Measurements from ENCODE around the gene FNBP1L.

Gene FNBP1L

GRCh38 chr1:93526431-93526830 lies 78.5 kb downstream of the FNBP1L start:
- peaks cover 80% of the 10 kb centered on the region for H3K36me3 ChIP-seq (ENCODE audit: control insufficient read depth, insufficient read depth, low read length)
- H3K4me3 ChIP-seq (ENCODE audit: low read depth, low read length) = no peak overlapping the region

GRCh38 chr1:93528412-93528811 lies 80.5 kb downstream of the FNBP1L start:
- Histone ChIP-seq H3K9ac (ENCODE audit: low read depth, low read length) (no peak overlapping the region), H3K4me3 (ENCODE audit: low read depth, low read length) (no peak overlapping the region), H3K27me3 (ENCODE audit: control insufficient read depth, insufficient read depth, low read length) (no peaks in the 10 kb centered on the region), H3K36me3 (ENCODE audit: control insufficient read depth, insufficient read depth, low read length) (peaks cover 83% of the 10 kb centered on the region), H3K4me1 (ENCODE audit: control insufficient read depth, insufficient read depth, low read length) (peaks cover 4% of the 10 kb centered on the region; the same call in 1 of the 2 replicates), H3K27ac (ENCODE audit: low read depth, low read length) (no peak overlapping the region), H3K9me3 (ENCODE audit: control insufficient read depth, insufficient read depth, low read length) (no peaks in the 10 kb centered on the region)

More at GRCh38 chr1:93526431-93526830, 78.5 kb downstream of the FNBP1L start:
- Histone ChIP-seq H3K9ac (ENCODE audit: low read depth, low read length) (no peak overlapping the region), H3K9me3 (ENCODE audit: control insufficient read depth, insufficient read depth, low read length) (no peaks in the 10 kb centered on the region), H3K4me1 (ENCODE audit: control insufficient read depth, insufficient read depth, low read length) (peaks cover 6% of the 10 kb centered on the region; the same call in 1 of the 2 replicates), H3K27me3 (ENCODE audit: control insufficient read depth, insufficient read depth, low read length) (no peaks in the 10 kb centered on the region), H3K27ac (ENCODE audit: low read depth, low read length) (no peak overlapping the region)

- Histone ChIP-seq H3K9me3 (ENCODE audit: control insufficient read depth, insufficient read depth, low read length) (no peaks in the 10 kb centered on the region), H3K4me1 (ENCODE audit: control insufficient read depth, insufficient read depth, low read length) (no peaks in the 10 kb centered on the region), H3K4me3 (ENCODE audit: low read depth, low read length) (no peak overlapping the region), H3K36me3 (ENCODE audit: control insufficient read depth, insufficient read depth, low read length) (peaks cover 85% of the 10 kb centered on the region), H3K27ac (ENCODE audit: low read depth, low read length) (no peak overlapping the region), H3K27me3 (ENCODE audit: control insufficient read depth, insufficient read depth, low read length) (no peaks in the 10 kb centered on the region), H3K9ac (ENCODE audit: low read depth, low read length) (no peak overlapping the region)
Measured at GRCh38 chr1:93531193-93531592, 83.3 kb downstream of the FNBP1L start.

DNA sequence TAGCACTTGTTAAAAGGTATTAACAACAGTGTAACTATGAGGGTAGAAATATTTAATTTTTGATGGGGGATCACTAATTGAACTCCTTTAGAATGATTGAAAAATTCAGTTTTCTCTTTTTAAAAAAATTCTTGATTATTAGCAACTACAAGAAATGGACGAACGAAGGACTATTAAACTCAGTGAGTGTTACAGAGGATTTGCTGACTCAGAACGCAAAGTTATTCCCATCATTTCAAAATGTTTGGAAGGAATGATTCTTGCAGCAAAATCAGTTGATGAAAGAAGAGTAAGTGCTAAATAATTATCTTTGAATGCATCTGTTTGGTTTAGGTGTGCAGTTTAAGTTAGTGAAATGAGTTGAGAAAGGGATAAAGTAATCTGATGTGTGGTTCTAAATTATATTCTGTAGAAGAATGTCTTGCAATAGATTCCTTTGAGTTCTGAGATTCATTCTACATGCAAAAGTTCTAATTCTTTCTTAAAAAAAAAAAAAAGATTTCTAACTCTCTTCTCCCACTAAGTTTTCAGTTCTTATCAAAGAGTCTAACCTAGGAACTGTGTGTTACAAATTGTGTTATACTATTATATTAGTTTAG lies 85.0 kb downstream of the FNBP1L start:
- peaks cover 90% of the 10 kb centered on the region for H3K36me3 ChIP-seq (ENCODE audit: control insufficient read depth, insufficient read depth, low read length)
- no peaks in the 10 kb centered on the region for H3K4me1 ChIP-seq (ENCODE audit: control insufficient read depth, insufficient read depth, low read length)
- H3K27ac ChIP-seq (ENCODE audit: low read depth, low read length) = no peak overlapping the region
- no peak overlapping the region for H3K4me3 ChIP-seq (ENCODE audit: low read depth, low read length)
- no peaks in the 10 kb centered on the region for H3K9me3 ChIP-seq (ENCODE audit: control insufficient read depth, insufficient read depth, low read length)
- no peak overlapping the region for H3K9ac ChIP-seq (ENCODE audit: low read depth, low read length)
- H3K27me3 ChIP-seq (ENCODE audit: control insufficient read depth, insufficient read depth, low read length) = no peaks in the 10 kb centered on the region

- Histone ChIP-seq H3K27ac (ENCODE audit: low read depth, low read length) (no peak overlapping the region), H3K9ac (ENCODE audit: low read depth, low read length) (no peak overlapping the region), H3K27me3 (ENCODE audit: control insufficient read depth, insufficient read depth, low read length) (no peaks in the 10 kb centered on the region), H3K4me1 (ENCODE audit: control insufficient read depth, insufficient read depth, low read length) (no peaks in the 10 kb centered on the region), H3K9me3 (ENCODE audit: control insufficient read depth, insufficient read depth, low read length) (no peaks in the 10 kb centered on the region), H3K4me3 (ENCODE audit: low read depth, low read length) (no peak overlapping the region), H3K36me3 (ENCODE audit: control insufficient read depth, insufficient read depth, low read length) (peaks cover 86% of the 10 kb centered on the region)
Measured at GRCh38 chr1:93533677-93534076, 85.8 kb downstream of the FNBP1L start.

- no peaks in the 10 kb centered on the region for H3K27me3 ChIP-seq (ENCODE audit: control insufficient read depth, insufficient read depth, low read length)
- H3K36me3 ChIP-seq (ENCODE audit: control insufficient read depth, insufficient read depth, low read length) = peaks cover 71% of the 10 kb centered on the region
- H3K4me1 ChIP-seq (ENCODE audit: control insufficient read depth, insufficient read depth, low read length) = peaks cover 8% of the 10 kb centered on the region
- no peak overlapping the region for H3K27ac ChIP-seq (ENCODE audit: low read depth, low read length)
- no peaks in the 10 kb centered on the region for H3K9me3 ChIP-seq (ENCODE audit: control insufficient read depth, insufficient read depth, low read length)
- no peak overlapping the region for H3K9ac ChIP-seq (ENCODE audit: low read depth, low read length)
- H3K4me3 ChIP-seq (ENCODE audit: low read depth, low read length) = no peak overlapping the region
Measured at GRCh38 chr1:93537396-93537795, 89.5 kb downstream of the FNBP1L start.

- peaks cover 67% of the 10 kb centered on the region for H3K36me3 ChIP-seq (ENCODE audit: control insufficient read depth, insufficient read depth, low read length)
- H3K27ac ChIP-seq (ENCODE audit: low read depth, low read length) = no peak overlapping the region
- H3K9ac ChIP-seq (ENCODE audit: low read depth, low read length) = no peak overlapping the region
- H3K4me1 ChIP-seq (ENCODE audit: control insufficient read depth, insufficient read depth, low read length) = peaks cover 10% of the 10 kb centered on the region
- H3K27me3 ChIP-seq (ENCODE audit: control insufficient read depth, insufficient read depth, low read length) = no peaks in the 10 kb centered on the region
- no peak overlapping the region for H3K4me3 ChIP-seq (ENCODE audit: low read depth, low read length)
- no peaks in the 10 kb centered on the region for H3K9me3 ChIP-seq (ENCODE audit: control insufficient read depth, insufficient read depth, low read length)
Measured at GRCh38 chr1:93537924-93538323, 90.0 kb downstream of the FNBP1L start.

DNA sequence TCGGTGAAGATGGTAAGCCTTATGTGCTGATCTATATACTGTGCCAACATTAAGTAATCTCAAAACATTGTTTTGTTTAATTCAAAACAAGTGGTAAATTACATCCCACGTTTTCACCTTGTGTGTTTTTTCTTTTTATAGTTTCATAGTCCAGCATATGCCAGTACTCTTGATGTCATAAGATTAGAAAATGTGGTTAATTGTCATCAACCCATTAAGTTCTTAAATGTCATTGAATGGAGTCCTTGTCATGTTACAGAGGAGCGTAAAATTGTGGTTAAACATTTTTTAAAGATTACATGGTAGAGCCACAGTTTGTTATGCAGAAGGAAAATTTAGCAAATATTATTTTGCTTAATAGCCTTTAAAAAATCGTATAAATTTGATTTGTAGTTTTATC lies 93.1 kb downstream of the FNBP1L start:
- H3K4me3 ChIP-seq (ENCODE audit: low read depth, low read length) = no peak overlapping the region

GRCh38 chr1:93542398-93542797 lies 94.5 kb downstream of the FNBP1L start:
- H3K27me3 ChIP-seq (ENCODE audit: control insufficient read depth, insufficient read depth, low read length) = no peaks in the 10 kb centered on the region
- peaks cover 65% of the 10 kb centered on the region for H3K36me3 ChIP-seq (ENCODE audit: control insufficient read depth, insufficient read depth, low read length)
- no peak overlapping the region for H3K9ac ChIP-seq (ENCODE audit: low read depth, low read length)
- H3K4me3 ChIP-seq (ENCODE audit: low read depth, low read length) = no peak overlapping the region
- peaks cover 10% of the 10 kb centered on the region for H3K4me1 ChIP-seq (ENCODE audit: control insufficient read depth, insufficient read depth, low read length)
- H3K9me3 ChIP-seq (ENCODE audit: control insufficient read depth, insufficient read depth, low read length) = no peaks in the 10 kb centered on the region
- no peak overlapping the region for H3K27ac ChIP-seq (ENCODE audit: low read depth, low read length)

More for the DNA sequence above, 93.1 kb downstream of the FNBP1L start:
- H3K27me3 ChIP-seq (ENCODE audit: control insufficient read depth, insufficient read depth, low read length) = no peaks in the 10 kb centered on the region
- no peak overlapping the region for H3K27ac ChIP-seq (ENCODE audit: low read depth, low read length)
- peaks cover 10% of the 10 kb centered on the region for H3K4me1 ChIP-seq (ENCODE audit: control insufficient read depth, insufficient read depth, low read length)
- no peaks in the 10 kb centered on the region for H3K9me3 ChIP-seq (ENCODE audit: control insufficient read depth, insufficient read depth, low read length)
- no peak overlapping the region for H3K9ac ChIP-seq (ENCODE audit: low read depth, low read length)
- peaks cover 65% of the 10 kb centered on the region for H3K36me3 ChIP-seq (ENCODE audit: control insufficient read depth, insufficient read depth, low read length)

- H3K27ac ChIP-seq (ENCODE audit: low read depth, low read length) = no peak overlapping the region
- H3K36me3 ChIP-seq (ENCODE audit: control insufficient read depth, insufficient read depth, low read length) = peaks cover 86% of the 10 kb centered on the region
- H3K27me3 ChIP-seq (ENCODE audit: control insufficient read depth, insufficient read depth, low read length) = no peaks in the 10 kb centered on the region
- no peak overlapping the region for H3K4me3 ChIP-seq (ENCODE audit: low read depth, low read length)
- peaks cover 11% of the 10 kb centered on the region for H3K4me1 ChIP-seq (ENCODE audit: control insufficient read depth, insufficient read depth, low read length)
- no peaks in the 10 kb centered on the region for H3K9me3 ChIP-seq (ENCODE audit: control insufficient read depth, insufficient read depth, low read length)
- no peak overlapping the region for H3K9ac ChIP-seq (ENCODE audit: low read depth, low read length)
Measured at GRCh38 chr1:93546162-93546863, 98.4 kb downstream of the FNBP1L start.

- H3K9ac ChIP-seq (ENCODE audit: low read depth, low read length) = no peak overlapping the region
- H3K27me3 ChIP-seq (ENCODE audit: control insufficient read depth, insufficient read depth, low read length) = no peaks in the 10 kb centered on the region
- H3K27ac ChIP-seq (ENCODE audit: low read depth, low read length) = no peak overlapping the region
- H3K4me1 ChIP-seq (ENCODE audit: control insufficient read depth, insufficient read depth, low read length) = peaks cover 33% of the 10 kb centered on the region
- no peaks in the 10 kb centered on the region for H3K9me3 ChIP-seq (ENCODE audit: control insufficient read depth, insufficient read depth, low read length)
- H3K36me3 ChIP-seq (ENCODE audit: control insufficient read depth, insufficient read depth, low read length) = peaks cover 98% of the 10 kb centered on the region
- H3K4me3 ChIP-seq (ENCODE audit: low read depth, low read length) = no peak overlapping the region
Measured at GRCh38 chr1:93549131-93549530, 101.2 kb downstream of the FNBP1L start.

Measured in HUES48 (cell line).